ENCODE results near the gene SUFU.

DNA sequence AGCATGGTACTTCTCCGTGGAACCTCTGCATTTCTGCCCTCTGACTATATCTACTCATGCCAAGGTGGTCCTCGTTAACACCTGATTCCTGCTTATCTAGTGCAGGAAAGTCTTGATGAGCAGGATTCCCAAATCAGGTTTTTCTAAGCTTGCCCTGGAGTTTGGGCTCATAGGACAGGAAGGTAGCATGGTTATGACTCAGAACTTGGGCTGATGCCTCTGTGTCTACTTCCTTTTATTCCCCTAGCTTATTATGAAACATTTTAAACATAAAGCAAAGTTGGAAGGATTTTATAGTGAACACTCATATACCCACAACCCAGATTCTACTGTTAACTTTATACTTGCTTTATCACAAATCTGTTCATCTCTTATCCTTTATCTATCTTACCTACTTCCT is 5.6 kb downstream of the SUFU start:
- TF ChIP-seq BHLHE40 (IDR thresholded peaks at IDR 0.05; ENCODE audit: borderline replicate concordance) (no peak), SUZ12 (IDR thresholded peaks at IDR 0.05) (no peak), ZNF384 (IDR thresholded peaks at IDR 0.05) (no peak), NFRKB (IDR thresholded peaks at IDR 0.05) (no peak), LEF1 (IDR thresholded peaks at IDR 0.05; ENCODE audit: borderline replicate concordance) (no peak), SP1 (IDR thresholded peaks at IDR 0.05) (no peak), FOXM1 (IDR thresholded peaks at IDR 0.05; ENCODE audit: borderline replicate concordance) (no peak), TARDBP (IDR thresholded peaks at IDR 0.05) (no peak)
- TF ChIP-seq, protein P1, sequence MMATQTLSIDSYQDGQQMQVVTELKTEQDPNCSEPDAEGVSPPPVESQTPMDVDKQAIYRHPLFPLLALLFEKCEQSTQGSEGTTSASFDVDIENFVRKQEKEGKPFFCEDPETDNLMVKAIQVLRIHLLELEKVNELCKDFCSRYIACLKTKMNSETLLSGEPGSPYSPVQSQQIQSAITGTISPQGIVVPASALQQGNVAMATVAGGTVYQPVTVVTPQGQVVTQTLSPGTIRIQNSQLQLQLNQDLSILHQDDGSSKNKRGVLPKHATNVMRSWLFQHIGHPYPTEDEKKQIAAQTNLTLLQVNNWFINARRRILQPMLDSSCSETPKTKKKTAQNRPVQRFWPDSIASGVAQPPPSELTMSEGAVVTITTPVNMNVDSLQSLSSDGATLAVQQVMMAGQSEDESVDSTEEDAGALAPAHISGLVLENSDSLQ (IDR thresholded peaks at IDR 0.05): no peak
